Islet of Langerhans (tissue), 1 donor: Measurements from ENCODE around the gene LPIN1.
"Not testable (repeated sequence)": the region's sequence is repeated elsewhere in the genome, so short reads cannot be mapped to it uniquely, and the experiment has no call there.

Experiments used
- FAIRE-seq: peaks from one replicate; lab custom pipeline; 2011; peaks lifted over from hg19 to GRCh38; lab: Jason Lieb, UNC

Gene LPIN1

GRCh38 chr2:11811036-11811654 is 64.7 kb downstream of the LPIN1 start:
- no peak for FAIRE-seq

DNA sequence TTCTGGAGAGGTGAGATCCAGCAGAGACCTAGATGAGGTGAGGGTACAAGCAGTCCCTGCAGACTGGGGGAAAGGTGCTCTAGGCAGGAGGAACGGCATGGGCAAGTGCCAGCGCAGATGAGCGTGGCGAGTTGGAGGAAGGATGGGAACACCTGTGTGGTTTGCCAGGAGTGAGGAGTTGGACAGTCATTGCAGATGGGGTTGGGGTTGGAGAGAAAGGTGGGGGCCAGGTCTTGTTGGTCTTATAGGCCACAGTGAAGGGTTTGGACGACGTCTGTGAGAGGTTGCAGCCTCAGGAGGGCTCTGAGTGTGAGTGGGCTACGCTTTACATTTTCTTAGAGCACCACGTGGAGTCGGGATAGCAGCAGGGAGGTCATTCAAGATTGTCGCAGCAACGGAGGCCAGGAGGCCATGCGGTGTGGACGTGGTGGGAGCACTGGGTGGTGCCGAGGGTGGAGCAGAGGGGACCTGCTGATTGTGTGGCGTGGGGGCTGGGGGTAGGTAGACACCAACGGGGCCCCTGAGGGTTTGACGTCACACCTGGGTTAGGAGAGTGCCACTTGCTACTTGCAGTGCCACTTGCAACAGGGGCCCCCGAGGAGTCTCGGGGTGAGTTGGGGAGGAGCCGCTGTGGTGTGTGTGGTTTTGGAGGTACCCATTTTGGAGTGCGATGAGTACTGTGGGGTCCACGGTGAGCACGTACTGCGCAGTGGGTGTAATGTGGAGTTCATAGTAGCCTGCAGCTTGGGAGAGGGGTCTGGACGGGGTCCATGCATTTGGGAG is 66.2 kb downstream of the LPIN1 start:
- no peak for FAIRE-seq

GRCh38 chr2:11813345-11813744 is 66.9 kb downstream of the LPIN1 start:
- FAIRE-seq: not testable (repeated sequence)

GRCh38 chr2:11813951-11814350 is 67.5 kb downstream of the LPIN1 start:
- no peak for FAIRE-seq

DNA sequence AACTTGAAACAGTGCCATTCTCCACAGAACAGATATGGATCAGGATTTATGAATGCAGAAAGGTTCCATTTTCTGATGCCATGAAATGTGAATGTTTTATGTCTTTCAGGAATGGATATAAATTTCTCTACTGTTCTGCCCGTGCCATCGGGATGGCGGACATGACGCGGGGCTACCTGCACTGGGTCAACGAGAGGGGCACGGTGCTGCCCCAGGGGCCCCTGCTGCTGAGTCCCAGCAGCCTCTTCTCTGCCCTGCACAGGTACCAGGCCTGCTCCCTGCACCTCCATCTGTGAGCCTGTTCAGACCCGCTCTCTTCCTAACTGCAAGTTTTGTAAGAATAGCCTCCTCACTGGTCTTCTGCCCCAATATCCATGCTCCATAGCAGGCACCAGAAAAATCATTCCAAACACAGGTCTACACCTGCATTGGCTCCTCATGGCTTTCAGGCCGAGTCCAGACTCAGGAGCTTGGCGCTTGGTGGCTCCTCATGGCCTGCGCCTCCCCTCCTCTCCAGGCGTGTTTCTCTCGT is 68.6 kb downstream of the LPIN1 start:
- FAIRE-seq: no peak

DNA sequence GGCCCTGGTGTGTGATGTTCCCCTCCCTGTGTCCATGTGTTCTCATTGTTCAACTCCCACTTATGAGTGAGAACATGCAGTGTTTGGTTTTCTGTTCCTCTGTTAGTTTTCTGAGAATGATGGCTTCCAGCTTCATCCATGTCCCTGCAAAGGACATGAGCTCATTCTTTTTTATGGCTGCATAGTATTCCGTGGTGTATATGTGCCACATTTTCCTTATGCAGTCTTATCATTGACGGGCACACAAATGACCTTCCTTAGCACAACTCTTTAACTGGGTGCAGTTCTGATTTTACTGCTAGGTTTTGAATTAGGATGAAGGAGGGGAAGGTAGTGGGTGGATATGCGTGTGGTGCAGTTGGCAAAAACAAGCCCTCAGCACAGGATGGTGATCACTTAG is 70.5 kb downstream of the LPIN1 start:
- FAIRE-seq: not testable (repeated sequence)

- no peak for FAIRE-seq
These were observed 72.8 kb downstream of the LPIN1 start for GRCh38 chr2:11819235-11819729.

DNA sequence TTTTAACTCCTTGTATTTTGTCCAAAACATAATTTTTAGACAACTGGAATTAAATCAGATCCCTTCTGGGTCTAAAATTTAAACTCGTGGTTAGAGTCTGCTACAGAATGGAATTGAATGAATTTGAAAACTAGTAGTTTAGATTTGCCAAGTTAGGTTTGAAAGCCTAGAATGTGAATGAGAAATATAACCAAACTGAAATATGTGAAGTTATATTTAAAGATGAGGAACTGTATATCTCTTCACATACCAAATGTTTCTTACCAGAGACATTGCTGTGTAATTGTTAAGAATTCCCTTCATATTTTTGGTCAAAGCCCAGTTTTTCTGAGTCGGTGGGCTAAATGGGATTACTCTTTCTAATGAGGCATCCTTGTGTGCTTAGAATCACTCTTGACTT is 74.2 kb downstream of the LPIN1 start:
- FAIRE-seq: no peak

- FAIRE-seq: no peak
These were observed 75.3 kb downstream of the LPIN1 start for GRCh38 chr2:11821705-11822104.

- FAIRE-seq: not testable (repeated sequence)
These were observed 75.9 kb downstream of the LPIN1 start for GRCh38 chr2:11822359-11822745.

DNA sequence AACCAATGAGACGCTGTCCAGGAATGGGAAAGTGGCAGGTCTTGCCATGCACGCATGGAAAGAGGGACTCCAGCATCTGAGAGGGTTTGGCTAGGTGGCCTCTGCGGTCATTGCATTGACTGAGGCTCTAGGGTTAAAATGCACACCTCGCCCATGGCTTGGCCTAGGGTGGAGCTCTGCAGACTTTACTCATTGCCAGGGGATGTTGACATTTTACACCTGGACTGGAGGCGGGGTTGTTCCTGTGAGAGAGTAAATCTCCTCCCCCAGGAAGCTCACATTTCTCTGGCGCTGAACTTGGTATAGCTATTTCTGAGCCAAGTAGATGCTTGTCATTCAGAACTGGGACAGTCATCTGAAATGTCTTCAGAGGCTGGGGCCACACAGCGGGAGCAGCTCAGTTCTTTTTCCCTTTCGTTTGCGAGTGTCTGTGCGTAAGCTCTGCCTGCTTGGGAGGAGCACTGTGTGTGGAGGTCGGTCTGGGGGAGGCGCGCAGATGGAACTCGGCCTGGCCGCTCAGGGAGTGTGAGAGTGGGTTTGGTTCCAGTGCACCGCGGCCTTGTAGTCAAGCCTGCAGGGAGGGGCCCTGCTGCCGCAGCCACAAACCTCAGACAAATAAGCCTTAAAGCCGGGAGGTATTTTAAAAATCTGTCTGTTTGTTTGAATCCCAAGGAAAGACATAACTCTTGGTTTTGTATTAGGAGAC is 76.5 kb downstream of the LPIN1 start:
- no peak for FAIRE-seq

DNA sequence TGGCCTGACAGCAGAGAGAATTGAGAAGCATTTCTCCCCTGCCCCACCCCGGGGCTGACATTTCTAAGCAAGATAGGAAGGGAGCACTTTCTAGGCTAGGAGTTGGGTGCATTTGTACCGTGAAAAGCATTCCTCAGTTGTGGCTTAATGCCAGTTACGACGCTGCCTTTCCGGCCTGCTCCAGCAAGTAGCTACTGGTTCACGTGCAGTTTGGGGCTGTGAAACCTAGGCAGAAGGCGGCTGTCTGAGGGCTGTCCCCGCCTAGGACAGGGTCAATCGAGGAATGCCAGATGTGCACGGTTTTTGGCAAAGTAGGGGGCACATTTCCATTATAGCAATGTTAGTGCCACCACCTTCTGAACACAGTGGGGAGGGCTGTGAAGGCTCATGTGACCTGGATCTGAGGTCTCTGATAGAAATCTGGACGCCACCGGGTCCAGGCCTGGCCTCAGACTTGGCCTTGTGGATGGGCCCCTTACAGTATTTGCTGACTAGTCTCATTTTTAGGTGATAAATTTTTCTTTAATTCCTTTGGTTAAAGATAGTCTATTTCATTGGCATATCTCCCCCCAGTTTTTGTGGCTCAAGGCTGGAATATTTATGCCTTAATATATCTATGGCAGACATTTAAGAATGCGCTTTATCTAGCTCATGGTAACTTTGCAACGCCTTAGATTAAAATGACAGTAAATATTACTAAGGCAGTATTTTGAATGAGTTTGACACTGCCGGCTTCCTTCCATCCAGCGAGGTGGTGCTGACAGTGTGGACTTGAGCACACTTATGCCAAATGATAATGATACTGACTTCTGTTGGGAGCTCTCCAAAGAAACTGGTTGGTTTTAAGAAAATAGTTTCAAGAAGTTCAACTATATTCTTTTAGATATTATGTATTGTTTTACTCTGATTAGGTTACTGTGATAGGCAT is 78.7 kb downstream of the LPIN1 start:
- FAIRE-seq: no peak

GRCh38 chr2:11827547-11827946 is 81.1 kb downstream of the LPIN1 start:
- FAIRE-seq: no peak

- FAIRE-seq: no peak
These were observed 82.5 kb downstream of the LPIN1 start for GRCh38 chr2:11828933-11829323.

GRCh38 chr2:11829324-11829946 is 83.0 kb downstream of the LPIN1 start:
- no peak for FAIRE-seq

- FAIRE-seq: no peak
These were observed 83.7 kb downstream of the LPIN1 start for GRCh38 chr2:11829947-11830707.

GRCh38 chr2:11830708-11831301 is 84.4 kb downstream of the LPIN1 start:
- FAIRE-seq: no peak

DNA sequence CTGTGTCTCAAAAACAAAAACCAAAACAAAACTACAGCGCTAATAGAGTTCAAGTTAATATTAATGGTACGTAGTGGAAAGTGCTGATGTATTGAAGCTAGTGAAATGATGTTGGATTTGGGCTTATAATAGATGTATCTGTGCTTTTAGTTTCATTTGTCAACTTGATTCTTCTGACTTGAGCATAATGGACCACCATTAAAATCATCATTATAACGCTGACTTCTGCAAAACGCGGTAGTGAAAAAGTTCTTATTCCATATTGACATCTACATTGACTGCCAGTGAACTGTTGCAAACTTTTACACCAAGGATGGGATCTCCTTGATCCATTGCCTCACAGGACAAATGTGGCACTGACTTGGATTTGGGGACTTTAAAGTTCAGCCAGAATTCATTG is 85.0 kb downstream of the LPIN1 start:
- no peak for FAIRE-seq

DNA sequence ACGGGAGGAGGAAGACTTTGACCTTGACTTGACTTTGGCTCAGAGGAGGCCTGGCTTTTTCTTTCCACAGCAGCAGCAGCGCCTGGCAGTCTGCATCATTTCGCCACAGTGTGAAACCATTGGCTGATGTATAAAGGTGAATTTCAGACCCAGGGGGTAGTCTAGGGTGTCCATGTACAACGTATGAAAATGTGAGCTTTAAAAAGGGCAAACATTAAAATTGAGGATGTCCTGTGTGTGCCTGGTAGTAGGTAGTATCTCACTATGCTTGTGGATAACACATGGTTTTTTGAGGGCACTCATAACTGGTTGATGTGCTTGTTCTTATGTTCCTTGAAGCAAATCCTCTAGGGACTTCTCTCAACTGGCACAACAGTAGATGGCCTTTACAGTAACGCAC is 86.1 kb downstream of the LPIN1 start:
- no peak for FAIRE-seq

DNA sequence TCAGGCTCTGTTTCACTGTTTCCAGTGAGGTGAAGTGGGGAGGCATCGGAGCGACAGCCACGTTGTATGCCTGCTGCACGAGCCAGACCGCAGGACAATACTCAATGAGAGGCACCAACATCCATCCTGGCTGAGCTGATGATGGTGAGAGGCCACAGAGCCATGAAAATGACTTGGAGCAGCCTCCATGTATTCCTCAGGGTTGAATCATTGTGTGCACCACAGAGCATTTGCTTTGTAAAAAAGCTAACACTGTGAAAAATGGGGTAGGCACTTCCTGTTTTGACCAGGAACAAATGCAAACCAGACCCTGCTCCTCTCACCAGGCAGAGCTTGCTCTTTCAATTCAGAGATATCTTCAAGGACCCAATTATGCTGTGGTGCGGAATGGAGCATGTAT is 87.2 kb downstream of the LPIN1 start:
- FAIRE-seq: no peak
